ENCODE measurements around the gene SF3B3. TPM values are rescaled to one million over a fixed set of nuclear protein-coding genes. Genes with fewer than 3 reads are reported as not detected.

SF3B3 gene
- total RNA-seq, 1 experiment from 2014 or later, result 326 TPM

GRCh38 chr16:70475054-70475871 lies 48.4 kb upstream of the SF3B3 start:
- BruUV-seq (replicated peaks), result no TSS peak

GRCh38 chr16:70476272-70477020 lies 47.2 kb upstream of the SF3B3 start:
- ChIA-PET POLR2A (ENCODE audit: unreplicated experiment) (no interaction called here), CTCF (interaction anchor here (0.6 to 1.3 kb wide), 2 partner anchors 48 to 71 kb away, joined by 3 to 6 read pairs; no protein-coding TSS in a partner anchor)
- no peaks in the 10 kb centered on the region for H4K20me1 ChIP-seq (ENCODE audit: insufficient read depth)
- peak; percentile 73 to 76 for DNase-seq
- 0 out of 2 replicates have a peak, but pooled peaks cover 4% of the 10 kb centered on the region for H3K36me3 ChIP-seq (ENCODE audit: low read depth)
- H3K27me3 ChIP-seq (ENCODE audit: insufficient read depth, low read depth), result no peaks in the 10 kb centered on the region
- H3K4me1 ChIP-seq (replicated peaks; ENCODE audit: insufficient read depth), result peaks cover 30% of the 10 kb centered on the region
- no peak overlapping the region for H2AFZ ChIP-seq
- no peaks in the 10 kb centered on the region for H3K9me3 ChIP-seq (ENCODE audit: insufficient read depth, low read depth)
- intact Hi-C loops (cut with micrococcal nuclease; ENCODE audit: unreplicated experiment), result loop anchor here (1.0 kb wide), 2 partner anchors 46 to 95 kb away; no protein-coding TSS in a partner anchor
- BruUV-seq (replicated peaks), result TSS peak; percentile 21
- peaks cover 17% of the 10 kb centered on the region for H3F3A ChIP-seq (ENCODE audit: insufficient read depth, low read depth)
- peak overlapping the region; percentile 58 for H3K4me2 ChIP-seq
- H3K27ac ChIP-seq, result peak overlapping the region; percentile 40
- no peaks in the 10 kb centered on the region for H3K79me2 ChIP-seq (ENCODE audit: low read depth)
- TF ChIP-seq CTCF (conservative IDR thresholded peaks at IDR 0.05), result no peak
- TF ChIP-seq EZH2 (IDR thresholded peaks at IDR 0.05; ENCODE audit: low read depth), result no peak
- H3K4me3 ChIP-seq, result no peak overlapping the region
- no peaks in the 10 kb centered on the region for H3K9me2 ChIP-seq (ENCODE audit: insufficient read depth)

More at GRCh38 chr16:70475054-70475871, 48.4 kb upstream of the SF3B3 start:
- no peaks in the 10 kb centered on the region for H4K20me1 ChIP-seq (ENCODE audit: insufficient read depth)
- no peaks in the 10 kb centered on the region for H3K79me2 ChIP-seq (ENCODE audit: low read depth)
- peak in 1 of 2 experiments; percentile 15 for DNase-seq
- POLR2A ChIA-PET (ENCODE audit: unreplicated experiment), result no interaction called here
- no peak overlapping the region for H3K4me2 ChIP-seq
- peaks cover 30% of the 10 kb centered on the region for H3K4me1 ChIP-seq (replicated peaks; ENCODE audit: insufficient read depth)
- TF ChIP-seq CTCF (conservative IDR thresholded peaks at IDR 0.05) (no peak), EZH2 (IDR thresholded peaks at IDR 0.05; ENCODE audit: low read depth) (no peak)
- no peaks in the 10 kb centered on the region for H3K27me3 ChIP-seq (ENCODE audit: insufficient read depth, low read depth)
- peaks cover 17% of the 10 kb centered on the region for H3F3A ChIP-seq (ENCODE audit: insufficient read depth, low read depth)
- H3K27ac ChIP-seq, result peak overlapping the region; percentile 40; the same call in 1 of the 2 replicates
- no peak overlapping the region for H2AFZ ChIP-seq
- 0 out of 2 replicates have a peak, but pooled peaks cover 3% of the 10 kb centered on the region for H3K36me3 ChIP-seq (ENCODE audit: low read depth)
- no peak overlapping the region for H3K4me3 ChIP-seq
- intact Hi-C loops (cut with micrococcal nuclease; ENCODE audit: unreplicated experiment), result no loop called here
- no peaks in the 10 kb centered on the region for H3K9me3 ChIP-seq (ENCODE audit: insufficient read depth, low read depth)
- CTCF ChIA-PET, result no interaction called here
- no peaks in the 10 kb centered on the region for H3K9me2 ChIP-seq (ENCODE audit: insufficient read depth)

- no peaks in the 10 kb centered on the region for H3K79me2 ChIP-seq (ENCODE audit: low read depth)
- H3K4me1 ChIP-seq (replicated peaks; ENCODE audit: insufficient read depth), result peaks cover 30% of the 10 kb centered on the region
- no peaks in the 10 kb centered on the region for H3K9me3 ChIP-seq (ENCODE audit: insufficient read depth, low read depth)
- H2AFZ ChIP-seq, result no peak overlapping the region
- intact Hi-C loops (cut with micrococcal nuclease; ENCODE audit: unreplicated experiment), result no loop called here
- H3K27me3 ChIP-seq (ENCODE audit: insufficient read depth, low read depth), result no peaks in the 10 kb centered on the region
- TF ChIP-seq EZH2 (IDR thresholded peaks at IDR 0.05; ENCODE audit: low read depth) (no peak), CTCF (conservative IDR thresholded peaks at IDR 0.05) (no peak)
- no peak overlapping the region for H3K27ac ChIP-seq
- POLR2A ChIA-PET (ENCODE audit: unreplicated experiment), result interaction anchor here (0.6 kb wide), 1 partner anchor 108 kb away, joined by 8 read pairs; no protein-coding TSS in a partner anchor
- 0 out of 2 replicates have a peak, but pooled peaks cover 8% of the 10 kb centered on the region for H3K36me3 ChIP-seq (ENCODE audit: low read depth)
- H4K20me1 ChIP-seq (ENCODE audit: insufficient read depth), result no peaks in the 10 kb centered on the region
- BruUV-seq (replicated peaks), result no TSS peak
- no peak overlapping the region for H3K4me2 ChIP-seq
- H3K9me2 ChIP-seq (ENCODE audit: insufficient read depth), result no peaks in the 10 kb centered on the region
- no peak for DNase-seq
- CTCF ChIA-PET, result no interaction called here
- peaks cover 25% of the 10 kb centered on the region for H3F3A ChIP-seq (ENCODE audit: insufficient read depth, low read depth)
- H3K4me3 ChIP-seq, result no peak overlapping the region
Observed at GRCh38 chr16:70478169-70478568, 45.4 kb upstream of the SF3B3 start.

Data from PC-9 (cell line).